H1 (cell line): Measurements from ENCODE around the gene TTLL5.

ENCODE experiments used
- CHD2 ChIP-seq: IDR thresholded peaks from 2 replicates; pipeline ENCODE4 v1.6.1; 2012; ENCODE audit warnings: low read length, improper control_type of control experiment
- CTCF ChIP-seq, 3 experiments: IDR thresholded peaks; 1 replicate in 2 of 3; 2 replicates in 1 of 3; pipeline versions ENCODE4 v1.5.1 to v1.6.1; 2011; ENCODE audit warnings: low read length in 3 of 3, mild to moderate bottlenecking in 3 of 3, inconsistent platforms in 2 of 3, low read depth in 1 of 3, moderate library complexity in 1 of 3; ENCODE audit not compliant: insufficient read depth in 1 of 3; ENCODE audit errors: control extremely low read depth in 1 of 3
- EP300 ChIP-seq, 2 experiments: IDR thresholded peaks; 1 replicate in 1 of 2; 2 replicates in 1 of 2; pipeline ENCODE4 v1.6.1; 2011 to 2012; ENCODE audit warnings: low read depth in 2 of 2, low read length in 2 of 2, mild to moderate bottlenecking in 2 of 2, borderline replicate concordance in 1 of 2, inconsistent platforms in 1 of 2, moderate library complexity in 1 of 2
- JUND ChIP-seq: IDR thresholded peaks from 2 replicates; pipeline ENCODE4 v1.6.1; 2011; ENCODE audit warnings: mild to moderate bottlenecking, improper control_type of control experiment, low read length
- POLR2A ChIP-seq, 2 experiments: IDR thresholded peaks; 1 replicate in 1 of 2; 2 replicates in 1 of 2; pipeline ENCODE4 v1.6.1; 2011; ENCODE audit warnings: low read depth in 2 of 2, low read length in 2 of 2, mild to moderate bottlenecking in 2 of 2; ENCODE audit errors: control extremely low read depth in 1 of 2
- POLR2AphosphoS5 ChIP-seq: IDR thresholded peaks from 2 replicates; pipeline ENCODE4 v1.6.1; 2011; ENCODE audit warnings: low read depth, low read length
- RFX5 ChIP-seq: IDR thresholded peaks from 2 replicates; pipeline ENCODE4 v1.6.1; 2011; ENCODE audit warnings: low read depth, low read length, improper control_type of control experiment, borderline replicate concordance
- SP1 ChIP-seq: IDR thresholded peaks from 2 replicates; pipeline ENCODE4 v1.6.1; 2011; ENCODE audit warnings: low read depth, low read length
- USF2 ChIP-seq: IDR thresholded peaks from 2 replicates; pipeline ENCODE4 v1.6.1; 2011; ENCODE audit warnings: low read length, improper control_type of control experiment

DNA sequence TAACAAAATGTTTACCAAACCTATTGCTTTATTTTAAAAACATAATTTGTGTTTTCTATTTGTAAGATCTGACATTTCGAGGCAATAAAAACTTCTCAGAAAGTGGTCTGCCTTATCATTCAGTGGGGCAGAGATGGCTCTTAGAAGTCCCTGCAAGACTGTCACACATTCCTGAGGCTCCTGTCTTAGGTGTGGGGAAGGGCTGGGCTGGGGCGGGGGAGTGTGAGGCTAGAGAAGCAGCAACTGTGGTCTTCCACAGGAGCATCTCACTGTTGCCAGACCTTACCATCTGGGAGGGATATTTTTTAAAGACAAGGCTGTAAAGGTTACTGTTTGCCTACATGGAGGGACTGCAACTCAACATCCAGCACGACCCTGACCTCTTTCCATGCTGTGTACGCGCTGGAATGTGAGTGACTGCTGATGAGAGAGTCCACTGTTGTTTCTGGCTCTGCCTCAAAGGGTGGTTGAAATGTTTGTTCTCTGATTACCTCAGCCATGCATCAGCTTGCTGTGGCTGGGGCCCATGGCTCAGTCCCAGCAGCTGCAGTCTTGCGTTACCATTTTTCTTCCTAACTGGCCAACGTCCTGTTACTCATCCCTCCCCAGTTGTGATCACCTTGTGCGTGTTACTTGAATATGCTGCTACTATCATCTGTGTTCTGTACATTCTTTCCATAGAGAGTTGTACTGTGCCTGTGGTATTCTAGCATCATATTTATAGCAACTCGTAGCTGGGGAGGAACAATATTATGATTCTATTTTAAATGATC, 12.8 kb upstream of the TTLL5 start:
- TF ChIP-seq POLR2AphosphoS5 (no peak), CTCF (IDR thresholded peaks at IDR 0.05; ENCODE audit: control extremely low read depth in 1 of 3, insufficient read depth in 1 of 3, low read depth in 1 of 3, low read length in 3 of 3) (no peak), POLR2A (IDR thresholded peaks at IDR 0.05; ENCODE audit: control extremely low read depth in 1 of 2, low read depth in 2 of 2, low read length in 2 of 2) (no peak), CHD2 (no peak), SP1 (no peak), USF2 (no peak), JUND (no peak), EP300 (IDR thresholded peaks at IDR 0.05; ENCODE audit: borderline replicate concordance in 1 of 2, low read depth in 2 of 2, low read length in 2 of 2) (no peak), RFX5 (no peak)
